GM21381 (cell line): Measurements from ENCODE around the gene ZNF687.

ENCODE experiments used
- ATAC-seq: cut with Tn5 transposase; IDR thresholded peaks from one replicate; pipeline ENCODE4 v1.9.1; 2021; ENCODE audit warnings: mild to moderate bottlenecking, moderate library complexity; ENCODE audit not compliant: unreplicated experiment

Gene ZNF687

DNA sequence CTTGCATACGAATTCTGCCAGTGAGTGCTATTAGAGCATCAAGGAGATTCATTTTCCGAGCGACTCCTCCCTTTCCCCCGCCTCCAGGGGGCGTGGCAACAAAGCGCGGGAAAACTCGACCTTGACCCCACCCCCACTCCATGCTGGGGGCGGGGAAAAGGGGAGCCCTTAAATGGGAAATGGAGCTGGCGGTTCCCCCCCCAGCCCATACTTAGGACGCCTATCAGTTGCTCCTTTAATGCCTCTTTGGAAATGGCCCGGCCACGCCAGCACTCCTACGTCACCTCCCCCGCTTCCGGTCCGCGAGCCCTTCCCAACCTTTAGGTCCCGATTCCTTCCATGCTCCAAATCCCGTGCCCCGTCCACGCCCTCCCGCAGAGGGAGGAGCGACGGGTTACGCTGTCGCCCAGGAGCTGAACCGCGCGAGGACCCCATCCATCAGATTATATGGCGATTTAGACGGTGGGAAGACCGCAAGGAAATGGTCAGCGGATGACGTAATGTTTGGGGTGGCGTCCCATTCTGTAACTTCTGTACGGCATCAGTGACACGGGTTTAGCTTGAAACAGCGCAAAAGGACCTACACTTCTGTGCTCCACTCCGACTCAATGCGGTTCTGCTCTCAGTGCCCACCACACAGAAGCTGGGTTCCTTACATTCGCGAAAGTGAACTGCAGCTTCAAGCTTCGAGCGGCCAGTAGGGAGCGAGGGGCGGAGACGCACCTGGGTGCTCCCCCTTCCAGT, 702 bp upstream of the ZNF687 start:
- ATAC-seq: peak; percentile 38

DNA sequence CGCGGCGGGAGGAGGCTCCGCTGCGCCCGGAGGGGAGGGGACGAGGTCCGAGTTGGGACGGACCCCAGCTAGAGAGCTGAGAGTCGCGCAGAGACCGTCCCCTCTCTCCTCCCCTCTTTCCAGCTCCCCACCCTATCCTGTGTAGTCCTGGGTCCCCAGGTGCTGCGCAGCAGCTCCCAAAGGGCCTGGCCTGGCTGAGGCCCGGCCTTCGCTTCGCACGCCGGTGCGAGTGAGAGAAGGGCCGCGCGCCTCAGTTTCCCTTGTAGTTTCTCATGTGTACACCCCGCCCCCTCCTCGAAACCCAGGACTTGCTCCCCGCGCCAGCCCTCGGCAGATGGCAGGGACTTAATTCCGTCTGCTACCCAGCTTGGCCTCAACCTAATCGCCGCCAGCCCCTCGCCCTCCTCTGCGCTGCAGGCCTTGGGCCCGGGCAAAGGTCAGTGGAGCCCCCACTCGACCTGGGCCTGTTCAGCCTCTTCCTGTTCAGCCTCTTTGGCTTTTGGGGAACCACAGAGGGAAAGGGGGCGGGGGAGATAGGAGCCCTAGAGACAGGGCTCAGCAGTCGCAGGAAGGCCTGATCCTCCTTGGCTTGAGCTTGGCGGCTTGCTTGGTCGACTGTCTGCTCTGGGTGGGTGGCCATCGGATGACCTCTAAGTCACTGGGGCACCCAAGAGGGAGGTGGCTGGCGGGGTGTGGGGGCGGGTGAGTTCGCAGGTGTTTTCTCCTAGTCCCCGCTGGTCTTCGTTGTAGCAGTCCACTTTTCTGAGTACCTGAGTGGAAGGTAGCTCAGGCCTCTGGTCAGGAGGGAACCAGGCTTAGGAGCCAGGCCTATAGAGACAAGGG, 1.0 kb downstream of the ZNF687 start:
- ATAC-seq: peak; percentile 0

DNA sequence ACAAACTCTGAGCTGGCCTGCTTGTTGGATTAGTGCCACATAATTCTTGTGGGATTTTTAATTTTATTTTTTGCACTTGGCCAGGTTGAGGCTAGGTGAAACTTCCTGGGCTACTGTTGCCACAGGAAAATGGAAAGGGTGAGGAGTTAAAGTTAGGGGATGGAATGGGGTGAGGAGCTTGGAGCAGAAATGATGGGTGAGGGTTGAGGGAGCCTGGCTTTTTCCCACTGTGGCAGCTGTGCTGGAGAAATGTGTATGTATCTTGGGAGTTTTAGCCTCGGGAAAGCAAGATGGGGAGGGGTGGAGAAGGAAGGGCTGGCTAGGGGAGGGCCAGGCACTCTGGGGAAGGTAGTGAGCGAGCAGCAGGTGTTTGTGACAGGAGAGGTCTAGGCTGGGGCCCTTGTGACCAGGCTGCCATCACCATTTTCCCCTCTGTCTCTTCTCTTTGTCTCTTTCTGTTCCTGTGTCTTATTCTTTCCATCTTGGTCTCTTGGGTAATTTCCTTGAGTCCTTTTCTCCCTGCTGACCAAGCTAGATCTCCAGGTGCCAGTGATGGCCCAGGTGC, 2.0 kb downstream of the ZNF687 start:
- ATAC-seq: no peak

DNA sequence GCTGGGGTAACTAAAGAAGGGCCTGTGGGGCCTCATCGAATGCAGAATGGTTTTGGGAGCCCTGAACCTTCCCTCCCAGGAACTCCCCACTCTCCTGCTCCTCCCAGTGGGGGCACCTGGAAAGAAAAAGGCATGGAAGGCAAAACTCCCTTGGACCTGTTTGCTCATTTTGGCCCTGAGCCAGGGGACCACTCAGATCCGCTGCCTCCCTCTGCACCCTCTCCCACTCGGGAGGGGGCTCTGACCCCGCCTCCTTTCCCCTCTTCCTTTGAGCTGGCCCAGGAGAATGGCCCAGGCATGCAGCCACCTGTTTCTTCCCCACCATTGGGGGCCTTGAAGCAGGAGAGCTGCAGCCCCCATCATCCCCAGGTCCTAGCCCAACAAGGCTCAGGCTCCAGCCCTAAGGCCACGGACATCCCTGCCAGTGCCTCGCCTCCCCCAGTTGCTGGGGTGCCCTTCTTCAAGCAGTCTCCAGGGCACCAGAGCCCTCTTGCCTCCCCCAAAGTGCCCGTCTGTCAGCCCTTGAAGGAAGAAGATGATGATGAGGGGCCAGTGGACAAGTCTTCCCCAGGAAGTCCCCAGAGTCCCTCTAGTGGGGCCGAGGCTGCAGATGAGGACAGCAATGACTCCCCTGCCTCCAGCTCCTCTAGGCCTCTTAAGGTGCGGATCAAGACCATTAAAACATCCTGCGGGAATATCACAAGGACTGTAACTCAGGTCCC, 4.7 kb downstream of the ZNF687 start:
- ATAC-seq: no peak

DNA sequence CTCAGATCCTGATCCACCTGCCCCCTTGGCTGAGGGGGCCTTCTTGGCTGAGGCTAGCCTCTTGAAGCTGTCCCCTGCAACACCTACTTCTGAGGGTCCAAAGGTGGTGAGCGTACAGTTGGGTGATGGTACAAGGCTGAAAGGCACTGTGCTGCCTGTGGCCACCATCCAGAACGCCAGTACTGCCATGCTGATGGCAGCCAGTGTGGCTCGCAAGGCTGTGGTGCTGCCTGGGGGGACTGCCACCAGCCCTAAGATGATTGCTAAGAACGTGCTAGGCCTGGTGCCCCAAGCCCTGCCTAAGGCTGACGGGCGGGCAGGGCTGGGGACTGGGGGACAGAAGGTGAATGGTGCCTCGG, 5.2 kb downstream of the ZNF687 start:
- no peak for ATAC-seq

DNA sequence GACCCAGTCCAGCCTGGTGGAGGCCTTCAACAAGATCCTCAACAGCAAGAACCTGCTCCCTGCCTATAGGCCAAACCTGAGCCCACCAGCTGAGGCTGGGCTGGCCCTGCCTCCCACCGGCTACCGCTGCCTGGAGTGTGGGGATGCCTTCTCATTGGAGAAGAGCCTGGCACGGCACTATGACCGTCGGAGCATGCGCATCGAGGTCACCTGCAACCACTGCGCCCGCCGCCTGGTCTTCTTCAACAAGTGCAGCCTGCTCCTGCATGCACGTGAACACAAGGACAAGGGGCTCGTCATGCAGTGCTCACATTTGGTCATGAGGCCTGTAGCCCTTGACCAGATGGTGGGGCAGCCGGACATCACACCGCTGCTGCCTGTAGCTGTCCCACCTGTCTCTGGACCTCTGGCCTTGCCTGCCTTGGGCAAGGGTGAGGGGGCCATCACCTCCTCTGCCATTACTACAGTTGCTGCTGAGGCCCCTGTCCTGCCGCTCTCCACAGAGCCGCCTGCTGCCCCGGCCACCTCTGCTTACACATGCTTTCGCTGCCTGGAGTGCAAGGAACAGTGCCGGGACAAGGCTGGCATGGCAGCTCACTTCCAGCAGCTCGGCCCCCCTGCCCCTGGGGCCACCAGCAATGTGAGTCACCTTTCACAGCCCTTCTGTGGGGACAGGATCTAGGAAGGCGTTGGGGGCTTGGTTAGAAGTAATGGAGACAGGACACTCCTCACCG, 5.8 kb downstream of the ZNF687 start:
- no peak for ATAC-seq

DNA sequence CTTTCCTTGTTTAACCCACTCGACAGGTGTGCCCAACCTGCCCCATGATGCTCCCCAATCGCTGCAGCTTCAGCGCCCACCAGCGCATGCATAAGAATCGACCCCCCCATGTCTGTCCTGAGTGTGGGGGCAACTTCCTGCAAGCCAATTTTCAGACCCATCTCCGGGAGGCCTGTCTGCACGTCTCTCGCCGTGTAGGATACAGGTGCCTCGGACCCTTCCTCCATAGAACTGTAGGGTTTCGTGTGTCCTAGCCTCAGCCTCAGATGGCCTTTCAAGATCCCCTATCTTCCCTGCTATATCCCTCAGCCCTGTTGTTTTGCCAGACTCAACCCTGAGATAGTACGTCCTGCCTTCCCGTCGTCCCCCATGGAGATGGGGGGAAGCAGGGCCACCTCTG, 6.4 kb downstream of the ZNF687 start:
- ATAC-seq: no peak

DNA sequence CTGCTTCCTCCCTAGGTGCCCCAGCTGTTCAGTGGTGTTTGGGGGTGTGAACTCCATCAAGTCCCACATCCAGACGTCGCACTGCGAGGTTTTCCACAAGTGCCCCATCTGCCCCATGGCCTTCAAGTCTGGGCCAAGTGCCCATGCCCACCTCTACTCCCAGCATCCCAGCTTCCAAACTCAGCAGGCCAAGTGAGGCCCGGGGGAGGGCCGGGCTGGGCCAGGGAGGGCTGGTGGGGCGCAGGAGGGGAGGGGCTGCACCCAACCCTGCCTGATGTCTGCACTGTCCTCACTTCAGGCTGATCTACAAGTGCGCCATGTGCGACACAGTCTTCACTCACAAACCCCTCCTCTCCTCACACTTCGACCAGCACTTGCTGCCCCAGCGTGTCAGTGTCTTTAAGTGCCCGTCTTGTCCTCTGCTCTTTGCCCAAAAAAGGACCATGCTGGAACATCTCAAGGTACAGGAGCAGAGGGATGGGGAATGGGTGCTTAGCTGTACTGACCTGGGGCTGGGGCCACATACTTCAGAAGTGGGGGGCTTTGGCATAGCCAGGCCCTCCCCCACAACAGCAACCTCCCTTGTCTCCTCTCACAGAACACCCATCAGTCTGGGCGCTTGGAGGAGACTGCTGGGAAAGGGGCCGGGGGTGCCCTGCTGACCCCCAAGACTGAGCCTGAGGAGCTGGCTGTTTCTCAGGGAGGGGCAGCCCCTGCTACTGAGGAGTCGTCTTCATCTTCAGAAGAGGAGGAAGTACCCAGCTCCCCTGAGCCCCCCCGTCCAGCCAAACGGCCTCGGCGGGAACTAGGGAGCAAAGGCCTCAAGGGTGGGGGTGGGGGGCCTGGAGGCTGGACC, 7.2 kb downstream of the ZNF687 start:
- no peak for ATAC-seq

DNA sequence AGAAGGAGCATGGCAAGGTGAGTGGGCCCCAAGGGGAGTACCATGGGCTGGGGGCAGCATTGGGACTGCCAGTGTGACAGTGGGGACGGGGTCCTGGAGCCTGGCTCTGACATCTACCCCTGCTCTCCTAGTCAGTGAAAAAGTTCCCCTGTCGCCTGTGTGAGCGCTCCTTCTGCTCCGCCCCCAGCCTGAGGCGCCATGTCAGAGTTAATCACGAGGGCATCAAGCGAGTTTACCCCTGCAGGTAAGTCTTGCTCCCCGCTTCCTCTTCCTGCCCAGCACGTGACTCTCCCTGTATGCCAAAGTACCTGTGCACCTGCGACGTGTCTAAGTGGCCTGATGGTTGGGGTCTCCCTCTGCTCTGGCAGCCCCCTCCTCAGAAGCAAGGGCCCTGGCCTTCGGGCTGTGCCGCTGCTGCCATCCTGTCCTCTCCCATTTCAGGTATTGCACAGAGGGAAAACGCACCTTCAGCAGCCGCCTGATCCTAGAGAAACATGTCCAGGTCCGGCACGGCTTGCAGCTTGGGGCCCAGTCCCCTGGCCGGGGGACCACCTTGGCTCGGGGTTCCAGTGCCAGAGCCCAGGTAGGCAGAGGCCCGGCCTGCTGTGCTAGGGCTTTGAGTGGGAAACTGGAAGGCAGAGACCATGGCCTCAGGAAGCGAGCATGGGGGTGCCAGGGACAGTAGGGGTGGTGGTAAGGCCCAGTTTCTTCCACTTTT, 8.1 kb downstream of the ZNF687 start:
- ATAC-seq: no peak

DNA sequence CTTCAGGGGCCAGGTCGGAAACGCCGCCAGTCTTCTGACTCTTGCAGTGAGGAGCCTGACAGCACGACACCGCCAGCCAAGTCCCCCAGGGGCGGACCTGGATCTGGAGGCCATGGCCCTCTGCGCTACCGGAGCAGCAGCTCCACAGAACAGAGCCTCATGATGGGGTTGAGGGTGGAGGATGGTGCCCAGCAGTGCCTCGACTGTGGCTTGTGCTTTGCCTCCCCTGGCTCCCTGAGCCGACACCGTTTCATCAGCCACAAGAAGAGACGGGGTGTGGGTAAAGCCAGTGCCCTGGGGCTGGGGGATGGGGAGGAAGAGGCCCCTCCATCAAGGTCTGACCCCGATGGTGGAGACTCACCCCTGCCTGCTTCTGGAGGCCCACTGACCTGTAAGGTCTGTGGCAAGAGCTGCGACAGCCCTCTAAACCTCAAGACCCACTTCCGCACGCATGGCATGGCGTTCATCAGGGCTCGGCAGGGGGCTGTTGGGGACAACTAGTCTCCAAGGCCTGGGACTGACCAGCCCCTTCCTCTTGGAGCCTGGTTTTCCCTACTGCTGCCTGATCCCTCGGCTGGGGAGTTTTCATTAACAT, 8.7 kb downstream of the ZNF687 start:
- ATAC-seq: no peak

DNA sequence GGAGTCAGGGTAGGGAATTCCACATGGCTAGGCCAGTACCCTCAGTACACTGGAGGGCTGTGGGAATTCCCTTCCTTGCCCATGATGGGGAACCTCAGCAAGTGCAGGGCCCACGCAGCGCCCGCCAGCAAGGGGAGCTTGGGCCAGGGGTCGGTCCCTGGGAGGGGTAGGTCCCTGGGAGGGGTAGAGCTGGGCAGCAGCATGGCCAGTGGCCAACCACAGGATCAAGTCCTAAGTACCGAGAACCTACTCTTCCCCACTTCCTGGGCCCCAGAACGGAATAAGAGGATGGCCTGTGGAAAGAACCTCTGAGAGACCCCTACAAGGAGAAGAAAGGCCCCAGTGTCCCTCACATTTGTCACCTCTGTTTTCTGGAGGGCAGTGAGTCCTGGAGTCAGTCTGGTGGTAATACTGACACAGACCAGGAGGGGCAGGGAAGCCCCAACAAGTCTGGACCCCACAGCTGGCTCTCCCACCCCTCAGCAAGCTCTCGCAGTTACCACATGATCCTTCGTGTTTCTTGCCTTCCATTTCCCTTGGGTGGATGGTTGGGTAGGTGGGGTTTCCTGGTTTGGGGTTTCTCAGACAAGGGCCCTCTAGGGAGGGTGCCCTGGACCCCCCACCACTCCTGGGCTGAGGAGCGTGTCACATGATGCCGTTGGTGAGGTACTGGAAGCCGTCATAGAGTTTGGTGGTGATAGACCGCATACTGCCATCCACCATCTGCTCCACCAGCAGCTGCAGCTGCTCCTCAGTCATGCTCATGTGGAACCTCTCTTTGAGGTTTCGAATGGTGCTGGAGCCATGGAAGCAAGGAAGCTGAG, 10.3 kb downstream of the ZNF687 start:
- no peak for ATAC-seq

DNA sequence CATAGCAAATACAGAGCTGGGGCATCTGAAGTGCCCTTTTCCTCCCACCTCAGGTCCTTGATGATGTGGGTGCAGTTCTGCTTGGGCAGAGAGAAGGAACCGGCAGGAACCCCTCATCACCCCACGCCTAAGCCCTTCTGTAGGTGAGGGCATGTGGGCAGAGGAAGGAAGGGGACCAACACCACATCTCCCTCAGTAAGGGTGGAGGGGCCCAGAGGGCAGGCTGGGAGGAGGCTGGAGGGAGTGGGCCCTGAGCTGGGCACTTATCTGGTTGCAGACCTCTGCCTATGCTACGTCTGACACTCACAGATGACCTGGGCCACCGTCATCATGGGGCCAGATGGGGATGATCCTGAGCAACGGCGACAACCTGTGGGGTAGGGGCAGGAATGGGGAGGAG, 11.0 kb downstream of the ZNF687 start:
- no peak for ATAC-seq

DNA sequence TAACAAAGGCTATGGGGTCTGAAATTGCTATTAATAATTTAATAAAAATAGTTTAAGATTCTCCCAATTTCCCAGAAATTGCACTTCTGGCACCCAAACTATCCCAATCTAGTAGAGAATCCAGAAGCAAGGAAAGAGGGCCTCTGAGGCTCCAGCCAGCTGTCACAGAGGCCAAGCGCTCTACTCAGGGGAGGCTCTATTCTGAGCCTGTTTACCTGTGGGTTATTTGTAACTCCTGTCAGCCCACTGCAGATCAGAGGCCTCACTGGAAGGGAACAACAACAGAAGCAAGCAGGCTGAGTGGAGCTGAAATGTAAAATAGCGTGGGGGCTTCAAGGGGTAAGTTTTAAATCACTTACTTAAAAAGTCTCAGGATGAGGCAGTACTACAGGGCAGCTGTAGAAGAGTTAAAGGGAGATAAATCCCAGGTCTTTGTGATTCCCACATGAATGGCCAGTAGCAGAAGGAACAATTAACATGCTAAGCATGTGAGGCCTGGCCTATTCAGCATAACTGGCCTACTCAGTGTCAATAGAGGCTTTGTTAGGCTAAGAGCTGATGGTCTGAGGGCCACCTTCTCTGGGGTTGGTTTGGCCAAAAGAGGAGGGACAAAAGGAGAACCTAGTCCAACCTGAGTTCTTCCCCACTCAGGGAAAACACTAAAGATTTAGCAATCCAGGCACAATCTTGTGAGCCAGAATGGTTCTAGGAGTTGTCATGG, 12.8 kb downstream of the ZNF687 start:
- ATAC-seq: no peak

DNA sequence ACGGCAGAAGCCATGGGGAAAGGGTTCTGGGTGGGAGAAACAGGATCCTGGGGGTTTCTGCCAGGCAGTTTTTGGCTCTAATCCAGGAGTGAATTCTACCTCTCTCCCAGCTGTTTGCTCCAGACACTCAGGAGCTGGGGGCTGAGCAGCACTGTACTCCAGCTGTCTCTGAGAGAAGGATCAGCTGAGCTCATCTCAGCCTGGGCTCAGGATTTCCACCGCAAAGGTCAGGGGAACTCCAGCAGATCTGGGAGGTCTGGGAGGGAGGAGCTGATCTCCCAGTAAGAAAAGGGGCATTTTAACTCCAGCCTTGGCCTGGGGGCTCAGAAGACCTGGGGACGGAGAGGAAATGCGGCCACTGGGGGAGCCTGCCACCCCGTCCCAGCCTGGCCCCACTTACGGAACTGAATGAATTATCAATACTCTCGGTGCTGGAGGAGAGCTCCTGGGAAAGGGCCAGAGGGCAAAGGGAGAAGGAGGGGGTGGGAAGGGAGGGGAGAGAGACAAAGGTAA, 27.8 kb downstream of the ZNF687 start:
- ATAC-seq: no peak

DNA sequence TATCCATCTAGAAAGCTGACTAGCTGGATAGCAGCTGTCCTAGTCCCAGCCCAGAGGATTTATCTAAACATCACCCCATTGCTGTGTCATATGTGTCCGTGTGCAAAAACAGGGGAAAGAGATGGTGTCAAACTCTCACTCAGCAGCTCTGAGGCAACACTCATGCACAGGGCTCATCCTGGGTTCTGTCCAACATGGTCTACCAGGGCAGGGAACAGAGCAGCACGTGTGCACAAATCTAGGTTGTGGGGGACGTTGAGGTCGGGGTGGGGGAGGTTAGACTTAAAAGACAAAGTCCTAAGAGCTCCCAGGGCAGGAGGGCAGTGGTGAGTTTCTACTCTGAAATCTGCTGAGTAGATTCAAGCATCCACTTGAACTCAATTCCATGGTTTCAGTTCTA, 28.9 kb downstream of the ZNF687 start:
- no peak for ATAC-seq

DNA sequence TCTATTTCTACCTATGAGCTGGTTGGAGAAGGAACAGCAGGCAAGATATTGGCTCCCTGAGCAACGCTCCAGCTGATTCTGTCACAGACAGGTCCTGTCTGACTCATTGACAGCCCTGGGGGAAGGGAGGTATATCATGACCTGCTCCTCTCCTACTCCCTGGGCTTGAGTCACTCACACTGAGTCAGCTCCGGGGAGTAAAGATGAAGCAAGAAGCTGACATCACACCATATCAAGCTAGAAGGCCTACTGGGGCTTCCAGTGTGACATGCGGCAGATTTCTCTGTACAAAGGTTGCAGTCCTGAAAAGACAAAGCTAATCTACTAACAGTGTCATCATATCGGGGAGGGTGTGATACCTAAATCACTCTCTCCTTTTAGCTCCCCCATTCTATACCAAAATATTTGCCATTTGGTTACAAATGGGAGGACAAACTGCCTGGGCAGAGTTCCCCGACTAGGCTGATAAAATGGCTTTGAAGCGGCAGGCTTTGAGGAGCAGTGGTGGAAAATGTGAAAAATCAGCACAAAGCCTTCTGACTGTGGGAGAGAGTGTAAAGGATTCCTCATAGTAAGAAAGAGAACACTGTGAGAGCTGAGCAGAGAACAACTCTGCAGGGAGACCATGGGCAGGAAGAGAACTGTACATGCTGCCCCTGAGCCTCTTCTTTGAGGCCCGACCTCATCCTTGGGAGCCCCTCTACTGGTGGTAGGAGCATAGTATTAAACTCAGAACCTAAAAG, 29.7 kb downstream of the ZNF687 start:
- no peak for ATAC-seq
